Activated T-cell treated with anti-CD3 and anti-CD28 coated beads, Interleukin-2, amount 50 U/mL, for 4 hours (primary cell): ENCODE data around the gene STMN3. TPM values are rescaled to one million over a fixed set of nuclear protein-coding genes. Genes with fewer than 3 reads are reported as not detected.

Experiments
- ATAC-seq, 2 donors: fragments of 200-7000 bp; cut with Tn5 transposase; one replicate each; pipeline ENCODE4 v1.10.0; 2021
- DNase-seq: peaks from one replicate; pipeline ENCODE4 v3.0.0-alpha.2; 2020
- H3K27me3 Mint-ChIP-seq: one replicate; pipeline ENCODE4 v1.8.0; 2021; ENCODE audit warnings: low read depth, mixed read lengths
- H3K36me3 Mint-ChIP-seq: one replicate; pipeline ENCODE4 v1.8.0; 2022; ENCODE audit warnings: mixed read lengths; ENCODE audit not compliant: insufficient read depth
- H3K4me1 Mint-ChIP-seq: one replicate; pipeline ENCODE4 v1.8.0; 2021; ENCODE audit warnings: low read depth, mixed read lengths
- H3K4me3 Mint-ChIP-seq: one replicate; pipeline ENCODE4 v1.8.0; 2021; ENCODE audit warnings: mild to moderate bottlenecking, moderate library complexity, mixed read lengths
- H3K9me3 Mint-ChIP-seq: one replicate; pipeline ENCODE4 v1.8.0; 2021; ENCODE audit warnings: mixed read lengths
- total RNA-seq, 3 donors: library from RNA; stranded (reverse); gene quantifications; one replicate each; pipeline ENCODE4 v1.2.1, GENCODE V29; 2021

The STMN3 gene
- total RNA-seq, 3 donors from 2014 or later, result 11.4 to 16.2 (median 12.4) TPM

DNA sequence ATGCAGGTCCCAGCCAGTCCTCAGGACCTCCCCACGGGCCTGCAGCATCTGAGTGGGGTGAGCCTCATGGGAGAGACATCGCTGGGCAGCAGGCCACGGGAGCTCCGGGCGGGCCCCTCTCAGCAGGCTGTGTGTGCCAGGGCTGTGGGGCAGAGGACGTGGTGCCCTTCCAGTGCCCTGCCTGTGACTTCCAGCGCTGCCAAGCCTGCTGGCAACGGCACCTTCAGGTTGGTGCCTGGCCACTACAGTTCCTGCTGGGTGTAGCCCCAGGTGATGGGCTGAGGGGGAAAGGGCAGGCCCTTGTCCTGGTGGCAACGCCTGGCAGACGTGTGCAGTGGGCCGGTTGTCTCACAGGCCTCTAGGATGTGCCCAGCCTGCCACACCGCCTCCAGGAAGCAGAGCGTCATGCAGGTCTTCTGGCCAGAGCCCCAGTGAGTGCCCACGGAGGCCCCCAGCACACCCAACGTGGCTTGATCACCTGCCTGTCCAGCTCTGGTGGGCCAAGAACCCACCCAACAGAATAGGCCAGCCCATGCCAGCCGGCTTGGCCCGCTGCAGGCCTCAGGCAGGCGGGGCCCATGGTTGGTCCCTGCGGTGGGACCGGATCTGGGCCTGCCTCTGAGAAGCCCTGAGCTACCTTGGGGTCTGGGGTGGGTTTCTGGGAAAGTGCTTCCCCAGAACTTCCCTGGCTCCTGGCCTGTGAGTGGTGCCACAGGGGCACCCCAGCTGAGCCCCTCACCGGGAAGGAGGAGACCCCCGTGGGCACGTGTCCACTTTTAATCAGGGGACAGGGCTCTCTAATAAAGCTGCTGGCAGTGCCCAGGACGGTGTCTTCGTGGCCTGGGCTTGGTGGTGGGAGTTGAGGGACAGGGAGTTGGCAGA lies 42.4 kb upstream of the STMN3 start:
- Mint-ChIP-seq H3K4me1 (peaks cover 20% of the 10 kb centered on the region), H3K27me3 (no peaks in the 10 kb centered on the region), H3K4me3 (no peak overlapping the region), H3K36me3 (peaks cover 2% of the 10 kb centered on the region), H3K9me3 (no peaks in the 10 kb centered on the region)
- no peak for DNase-seq
- ATAC-seq, result no peak

DNA sequence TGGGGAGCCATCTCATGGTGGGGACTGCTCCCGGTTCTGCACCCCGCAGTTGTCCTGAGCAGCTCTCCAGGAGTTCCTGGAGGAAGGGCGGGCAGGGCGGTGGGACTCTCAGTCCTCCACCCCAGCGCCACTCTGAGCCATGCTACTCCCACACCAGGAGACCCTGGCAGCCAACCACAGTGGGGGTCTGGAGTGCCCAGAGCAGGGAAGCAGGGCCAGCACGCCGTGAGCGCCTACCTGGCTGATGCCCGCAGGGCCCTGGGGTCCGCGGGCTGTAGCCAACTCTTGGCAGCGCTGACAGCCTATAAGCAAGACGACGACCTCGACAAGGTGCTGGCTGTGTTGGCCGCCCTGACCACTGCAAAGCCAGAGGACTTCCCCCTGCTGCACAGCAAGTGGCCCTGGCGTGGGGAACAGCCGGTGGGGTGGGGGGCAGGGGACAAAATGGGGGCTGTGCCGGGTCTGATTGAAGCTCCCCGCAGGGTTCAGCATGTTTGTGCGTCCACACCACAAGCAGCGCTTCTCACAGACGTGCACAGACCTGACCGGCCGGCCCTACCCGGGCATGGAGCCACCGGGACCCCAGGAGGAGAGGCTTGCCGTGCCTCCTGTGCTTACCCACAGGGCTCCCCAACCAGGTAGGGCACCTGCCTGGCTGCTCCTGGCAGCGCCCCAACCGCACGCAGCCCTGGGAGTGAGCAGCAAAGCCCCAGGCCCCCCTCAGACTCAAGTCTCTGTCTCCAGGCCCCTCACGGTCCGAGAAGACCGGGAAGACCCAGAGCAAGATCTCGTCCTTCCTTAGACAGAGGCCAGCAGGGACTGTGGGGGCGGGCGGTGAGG lies 41.6 kb upstream of the STMN3 start:
- DNase-seq (no peak), ATAC-seq (no peak)
- H3K9me3 Mint-ChIP-seq, result no peaks in the 10 kb centered on the region
- H3K27me3 Mint-ChIP-seq, result no peaks in the 10 kb centered on the region
- H3K4me3 Mint-ChIP-seq, result no peak overlapping the region
- peaks cover 20% of the 10 kb centered on the region for H3K4me1 Mint-ChIP-seq
- H3K36me3 Mint-ChIP-seq, result peaks cover 2% of the 10 kb centered on the region

DNA sequence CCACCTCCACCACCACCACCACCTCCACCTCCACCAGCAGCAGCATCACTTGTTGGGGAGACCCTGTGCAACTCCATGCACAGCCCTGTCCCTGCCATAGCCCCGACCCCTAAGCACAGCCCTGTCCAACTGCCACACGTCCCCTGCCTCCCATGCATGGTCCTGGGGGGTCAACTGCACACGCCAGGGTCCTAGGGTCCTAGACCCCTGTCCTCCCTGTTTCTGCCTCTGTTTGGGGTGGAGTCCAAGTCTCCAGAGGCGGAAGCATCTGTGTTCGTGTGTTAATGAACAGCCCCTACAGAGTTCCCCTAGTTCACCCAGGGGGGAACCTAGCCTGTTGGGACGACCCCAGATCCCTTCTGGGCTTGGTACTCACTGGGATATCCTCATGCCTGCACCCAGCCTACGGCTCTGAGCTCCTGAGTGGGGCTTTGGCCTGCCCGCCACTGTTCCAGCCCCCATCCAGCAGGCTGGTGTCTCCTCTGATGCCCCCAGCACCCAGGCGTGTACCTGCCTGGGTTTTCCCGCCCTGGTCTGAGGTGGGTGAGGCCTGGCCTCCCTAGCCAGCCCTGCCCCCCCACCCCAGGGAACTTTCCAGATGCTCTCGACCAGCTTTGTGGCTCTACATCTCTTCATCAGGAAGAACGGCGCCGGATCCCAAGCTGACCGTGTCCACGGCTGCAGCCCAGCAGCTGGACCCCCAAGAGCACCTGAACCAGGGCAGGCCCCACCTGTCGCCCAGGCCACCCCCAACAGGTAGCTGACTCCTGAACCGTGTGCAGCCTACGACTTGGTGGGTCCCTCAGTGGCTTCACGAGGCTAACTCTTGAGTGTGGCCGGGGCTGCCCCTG lies 40.7 kb upstream of the STMN3 start:
- DNase-seq (no peak), ATAC-seq (no peak)
- Mint-ChIP-seq H3K9me3 (no peaks in the 10 kb centered on the region), H3K4me1 (peaks cover 16% of the 10 kb centered on the region), H3K4me3 (no peak overlapping the region), H3K36me3 (peaks cover 2% of the 10 kb centered on the region), H3K27me3 (no peaks in the 10 kb centered on the region)

DNA sequence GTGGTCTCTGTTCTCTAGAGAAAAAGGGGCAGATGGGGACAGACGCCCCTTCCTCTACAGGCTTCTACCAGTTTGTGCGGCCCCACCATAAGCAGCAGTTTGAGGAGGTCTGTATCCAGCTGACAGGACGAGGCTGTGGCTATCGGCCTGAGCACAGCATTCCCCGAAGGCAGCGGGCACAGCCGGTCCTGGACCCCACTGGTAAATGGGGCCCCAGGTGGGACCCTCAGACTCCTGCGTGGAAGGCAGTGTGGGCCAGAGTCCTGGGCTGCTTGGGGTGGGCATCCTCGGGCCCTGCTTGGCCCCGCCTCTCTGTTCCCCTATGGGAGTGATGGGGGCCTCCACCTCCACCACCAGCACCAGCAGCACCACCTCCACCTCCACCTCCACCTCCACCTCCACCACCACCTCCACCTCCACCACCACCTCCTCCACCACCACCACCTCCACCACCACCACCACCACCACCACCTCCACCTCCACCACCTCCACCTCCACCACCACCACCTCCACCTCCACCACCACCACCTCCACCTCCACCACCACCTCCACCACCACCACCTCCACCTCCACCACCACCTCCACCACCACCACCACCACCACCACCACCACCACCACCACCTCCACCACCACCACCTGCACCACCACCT lies 40.0 kb upstream of the STMN3 start:
- Mint-ChIP-seq H3K9me3 (no peaks in the 10 kb centered on the region), H3K36me3 (peaks cover 2% of the 10 kb centered on the region), H3K4me3 (no peak overlapping the region), H3K4me1 (peaks cover 16% of the 10 kb centered on the region), H3K27me3 (no peaks in the 10 kb centered on the region)
- no peak for ATAC-seq
- no peak for DNase-seq

DNA sequence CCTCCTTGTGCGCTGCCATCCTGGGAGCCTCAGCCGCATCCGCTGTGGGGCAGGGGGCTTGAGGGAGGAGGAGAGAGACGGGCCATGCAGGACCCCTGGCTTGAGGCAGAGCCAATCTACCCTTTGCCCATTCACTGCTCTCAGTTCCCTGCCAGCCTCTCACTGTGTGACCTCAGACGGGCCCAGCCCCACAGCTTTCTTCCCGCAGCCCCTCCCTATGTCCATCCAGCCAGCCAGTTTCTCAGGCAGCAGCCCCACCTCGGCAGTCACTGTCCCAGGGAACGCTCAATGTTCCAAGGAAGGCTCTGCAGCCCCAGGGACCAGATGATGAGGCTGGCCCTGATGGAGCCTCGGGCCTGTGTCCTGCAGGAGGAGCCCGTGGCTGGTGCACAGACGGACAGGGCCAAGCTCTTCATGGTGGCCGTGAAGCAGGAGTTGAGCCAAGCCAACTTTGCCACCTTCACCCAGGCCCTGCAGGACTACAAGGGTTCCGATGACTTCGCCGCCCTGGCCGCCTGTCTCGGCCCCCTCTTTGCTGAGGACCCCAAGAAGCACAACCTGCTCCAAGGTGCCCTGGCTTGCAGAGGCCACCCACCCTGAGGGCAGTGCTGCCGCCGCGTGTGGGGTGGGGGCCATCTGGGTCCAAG lies 39.3 kb upstream of the STMN3 start:
- no peak for ATAC-seq

DNA sequence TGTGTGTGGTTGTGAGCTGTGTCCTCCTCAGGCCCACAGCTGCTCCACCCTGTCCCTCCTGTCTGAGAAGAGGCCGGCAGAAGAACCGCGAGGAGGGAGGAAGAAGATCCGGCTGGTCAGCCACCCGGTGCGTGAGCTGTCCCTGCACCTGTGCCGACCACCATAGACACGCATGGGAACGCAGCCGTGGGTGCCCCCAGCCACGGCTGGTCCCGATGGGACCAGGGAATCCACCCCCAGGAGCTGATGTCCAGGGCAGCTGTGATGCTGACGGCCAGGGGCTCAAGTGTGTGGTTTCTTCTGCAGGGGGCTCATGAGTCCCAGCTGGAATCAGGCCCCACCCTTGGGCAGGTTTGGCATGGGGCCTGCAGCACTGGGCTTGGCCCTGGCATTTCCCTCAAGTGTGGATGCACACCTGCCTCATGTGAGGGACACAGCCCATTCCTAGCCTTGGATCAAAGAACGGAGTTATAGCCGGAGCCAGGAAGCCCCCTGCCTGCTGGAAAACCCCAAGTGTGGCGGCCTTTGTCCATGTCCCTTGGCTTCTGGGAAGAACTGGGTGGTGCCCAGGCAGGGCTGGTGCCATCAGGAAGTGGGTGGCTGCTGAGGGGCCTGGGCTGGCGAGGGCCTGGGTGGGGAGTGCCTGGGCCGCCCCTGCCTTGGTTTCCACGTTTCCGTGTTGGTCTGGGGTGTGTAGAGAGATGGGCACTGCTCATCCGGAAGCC lies 38.6 kb upstream of the STMN3 start:
- Mint-ChIP-seq H3K27me3 (no peaks in the 10 kb centered on the region), H3K36me3 (peaks cover 2% of the 10 kb centered on the region), H3K9me3 (no peaks in the 10 kb centered on the region), H3K4me3 (no peak overlapping the region), H3K4me1 (peaks cover 11% of the 10 kb centered on the region)
- DNase-seq, result no peak
- ATAC-seq, result no peak

More for the DNA sequence above, 39.3 kb upstream of the STMN3 start:
- Mint-ChIP-seq H3K4me1 (peaks cover 13% of the 10 kb centered on the region), H3K27me3 (no peaks in the 10 kb centered on the region), H3K4me3 (no peak overlapping the region), H3K9me3 (no peaks in the 10 kb centered on the region), H3K36me3 (peaks cover 2% of the 10 kb centered on the region)
- DNase-seq, result no peak

DNA sequence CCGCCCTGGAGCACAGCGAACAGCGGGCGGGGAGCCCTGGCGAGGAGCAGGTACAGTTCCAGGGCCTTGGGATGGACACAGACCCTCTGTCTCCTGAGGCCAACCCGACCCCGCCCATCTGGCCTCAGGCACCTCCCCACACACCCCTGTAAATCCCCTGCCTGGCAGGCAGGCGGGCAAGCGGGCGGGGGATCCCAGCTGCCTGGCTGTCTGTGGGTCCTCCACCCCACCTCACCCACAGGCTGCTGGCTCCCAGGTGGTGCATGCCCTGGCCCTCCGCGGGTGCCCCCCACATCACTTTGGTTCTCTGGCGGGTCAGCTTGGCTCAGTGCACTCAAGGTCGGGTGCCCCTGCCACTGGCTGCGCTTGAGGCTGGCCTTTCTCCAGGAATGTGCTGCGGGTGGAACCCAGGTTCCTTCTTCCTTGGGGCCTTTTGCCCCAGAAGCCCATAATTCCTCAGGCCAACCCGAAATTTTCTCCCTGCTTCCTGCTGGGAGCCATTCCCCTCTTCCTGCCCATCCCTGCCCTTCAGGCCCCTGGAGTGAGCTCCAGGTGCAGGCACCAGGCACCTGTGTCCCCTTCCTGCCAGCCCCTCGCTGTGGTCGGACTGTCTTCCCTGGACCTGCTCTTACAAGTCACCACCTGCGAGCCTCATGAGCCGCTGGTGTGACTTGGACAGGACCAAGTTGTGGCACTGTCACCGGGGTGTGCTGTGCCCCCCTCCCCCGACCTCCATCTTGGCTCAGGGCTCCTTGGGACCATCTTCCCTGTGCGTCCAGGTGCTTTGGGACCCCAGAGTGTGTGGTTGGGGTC lies 37.9 kb upstream of the STMN3 start:
- H3K4me3 Mint-ChIP-seq, result no peak overlapping the region
- DNase-seq (no peak), ATAC-seq (no peak)
- H3K36me3 Mint-ChIP-seq, result peaks cover 2% of the 10 kb centered on the region
- H3K9me3 Mint-ChIP-seq, result no peaks in the 10 kb centered on the region
- peaks cover 12% of the 10 kb centered on the region for H3K4me1 Mint-ChIP-seq
- H3K27me3 Mint-ChIP-seq, result no peaks in the 10 kb centered on the region

DNA sequence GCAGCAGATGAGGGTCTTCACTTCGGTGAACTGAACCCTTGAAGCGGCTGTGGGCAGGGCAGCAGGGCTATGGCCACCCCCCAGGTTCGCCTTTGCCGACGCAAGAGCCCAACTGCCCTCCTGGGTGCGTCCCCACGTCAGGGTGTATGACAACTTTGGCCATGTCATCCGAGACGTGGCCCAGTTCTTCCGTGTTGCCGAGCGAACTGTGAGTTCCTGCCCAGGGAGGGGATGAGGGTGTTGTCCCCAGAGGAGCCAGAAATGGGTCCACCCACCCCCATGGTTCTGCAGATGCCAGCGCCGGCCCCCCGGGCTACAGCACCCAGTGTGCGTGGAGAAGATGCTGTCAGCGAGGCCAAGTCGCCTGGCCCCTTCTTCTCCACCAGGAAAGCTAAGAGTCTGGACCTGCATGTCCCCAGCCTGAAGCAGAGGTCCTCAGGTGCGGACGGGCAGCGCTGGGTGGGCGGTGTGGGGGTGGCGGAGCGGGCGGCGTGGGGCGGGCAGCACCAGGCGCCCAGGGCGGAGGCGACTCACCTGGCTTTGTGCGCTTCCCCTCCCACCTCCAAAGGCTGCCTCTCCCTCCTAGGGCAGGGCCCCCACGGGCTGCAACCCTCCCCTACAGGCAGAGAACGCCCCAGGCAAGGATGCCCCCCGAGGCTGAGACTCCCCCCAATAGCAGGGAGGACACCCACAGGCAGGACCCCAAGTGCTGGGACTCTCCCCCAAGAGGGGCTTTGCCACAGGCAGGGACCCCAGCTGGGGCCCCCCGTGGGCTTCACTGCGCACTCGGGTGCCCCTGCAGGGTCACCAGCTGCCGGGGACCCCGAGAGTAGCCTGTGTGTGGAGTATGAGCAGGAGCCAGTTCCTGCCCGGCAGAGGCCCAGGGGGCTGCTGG lies 37.0 kb upstream of the STMN3 start:
- Mint-ChIP-seq H3K36me3 (peaks cover 2% of the 10 kb centered on the region), H3K4me3 (no peak overlapping the region), H3K9me3 (no peaks in the 10 kb centered on the region), H3K27me3 (no peaks in the 10 kb centered on the region), H3K4me1 (peaks cover 9% of the 10 kb centered on the region)
- DNase-seq (no peak), ATAC-seq (no peak)

DNA sequence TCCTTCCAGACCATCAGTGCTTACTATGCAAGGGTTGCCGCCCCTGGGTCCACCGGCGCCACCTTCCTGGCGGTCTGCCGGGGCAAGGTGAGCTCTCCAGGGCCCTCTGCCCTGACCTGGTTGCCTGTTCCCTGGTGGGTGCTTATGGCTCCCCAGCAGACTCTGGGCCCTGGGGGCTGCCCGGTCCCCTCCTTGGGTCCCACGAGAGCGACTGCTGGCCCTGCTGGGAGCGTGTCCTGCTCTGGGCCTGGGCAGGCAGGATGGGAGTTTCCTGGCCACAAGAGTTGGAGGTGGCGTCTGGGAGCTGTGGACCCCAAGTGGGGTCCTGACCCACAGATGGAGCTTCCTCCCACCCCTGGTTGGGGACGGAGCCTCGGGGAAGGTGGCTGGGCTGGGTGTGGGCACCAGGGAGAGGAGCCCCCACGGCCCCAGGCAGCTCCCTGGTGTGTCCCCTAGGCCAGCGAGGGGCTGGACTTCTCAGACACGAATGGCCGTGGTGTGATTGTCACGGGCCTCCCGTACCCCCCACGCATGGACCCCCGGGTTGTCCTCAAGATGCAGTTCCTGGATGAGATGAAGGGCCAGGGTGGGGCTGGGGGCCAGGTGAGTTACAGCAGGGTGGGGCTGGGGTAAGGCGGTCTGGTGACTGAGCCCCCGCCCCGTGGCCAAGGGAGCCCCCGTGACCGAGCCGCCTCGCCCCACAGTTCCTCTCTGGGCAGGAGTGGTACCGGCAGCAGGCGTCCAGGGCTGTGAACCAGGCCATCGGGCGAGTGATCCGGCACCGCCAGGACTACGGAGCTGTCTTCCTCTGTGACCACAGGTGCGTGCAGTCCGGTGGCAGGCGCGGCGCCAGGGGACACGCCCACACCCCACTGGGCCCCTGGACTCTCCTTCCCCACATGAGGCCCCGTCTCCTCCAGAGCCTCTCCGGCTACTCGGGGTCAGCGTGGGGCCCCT lies 36.1 kb upstream of the STMN3 start:
- Mint-ChIP-seq H3K36me3 (peaks cover 2% of the 10 kb centered on the region), H3K9me3 (no peaks in the 10 kb centered on the region), H3K4me1 (peaks cover 9% of the 10 kb centered on the region), H3K27me3 (no peaks in the 10 kb centered on the region), H3K4me3 (no peak overlapping the region)
- no peak for ATAC-seq
- DNase-seq, result no peak

DNA sequence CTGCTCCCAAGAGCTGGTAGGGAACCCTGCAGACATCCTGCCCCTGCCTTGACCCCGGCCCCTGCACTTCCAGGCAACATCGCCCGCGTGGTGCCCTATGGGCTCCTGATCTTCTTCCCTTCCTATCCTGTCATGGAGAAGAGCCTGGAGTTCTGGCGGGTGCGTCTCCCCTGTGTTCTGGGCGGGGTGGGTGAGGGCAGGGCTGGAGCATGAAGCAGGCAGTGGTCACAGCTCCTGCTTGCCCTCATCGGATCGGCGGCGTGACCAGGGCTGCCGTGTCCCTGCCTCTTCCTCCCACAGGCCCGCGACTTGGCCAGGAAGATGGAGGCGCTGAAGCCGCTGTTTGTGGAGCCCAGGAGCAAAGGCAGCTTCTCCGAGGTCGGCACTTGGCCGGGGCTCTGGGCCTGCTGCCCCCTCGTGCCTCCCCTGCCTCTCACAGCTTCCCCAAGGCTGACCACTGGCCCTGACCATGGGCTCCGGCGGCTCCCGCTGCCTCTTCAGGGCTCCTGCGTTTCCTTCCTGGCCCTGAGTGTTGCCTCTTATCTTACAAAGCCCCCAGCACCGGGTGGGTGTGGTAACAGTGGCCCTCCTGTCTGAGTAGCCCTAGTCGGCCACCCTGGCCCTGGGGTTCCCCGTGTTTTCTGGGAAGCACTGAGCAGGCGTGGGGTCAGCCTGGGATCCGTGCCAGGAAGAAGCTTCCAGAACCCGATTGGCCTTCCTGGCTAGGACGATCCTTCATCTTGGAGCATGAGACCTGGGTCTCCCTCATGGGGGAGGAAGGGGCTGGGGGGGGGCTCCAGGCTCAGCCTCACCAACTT lies 35.2 kb upstream of the STMN3 start:
- DNase-seq (no peak), ATAC-seq (no peak)
- no peaks in the 10 kb centered on the region for H3K36me3 Mint-ChIP-seq
- no peaks in the 10 kb centered on the region for H3K9me3 Mint-ChIP-seq
- H3K27me3 Mint-ChIP-seq, result no peaks in the 10 kb centered on the region
- H3K4me3 Mint-ChIP-seq, result no peak overlapping the region
- peaks cover 14% of the 10 kb centered on the region for H3K4me1 Mint-ChIP-seq
